ENCODE measurements around the gene HIBCH. TPM values are rescaled to one million over a fixed set of nuclear protein-coding genes. Genes with fewer than 3 reads are reported as not detected.

The HIBCH gene
- total RNA-seq, 2 experiments from 2014 or later: 26.6 to 30.3 TPM

- ChIA-PET CTCF (interaction anchor here (0.6 kb wide), 1 partner anchor 16 kb away, joined by 4 read pairs; no protein-coding TSS in a partner anchor), POLR2A (interaction anchor here (0.7 kb wide), 1 partner anchor 278 kb away, joined by 5 read pairs; no protein-coding TSS in a partner anchor)
These were observed 110.1 kb downstream of the HIBCH start for GRCh38 chr2:190209559-190209958.

DNA sequence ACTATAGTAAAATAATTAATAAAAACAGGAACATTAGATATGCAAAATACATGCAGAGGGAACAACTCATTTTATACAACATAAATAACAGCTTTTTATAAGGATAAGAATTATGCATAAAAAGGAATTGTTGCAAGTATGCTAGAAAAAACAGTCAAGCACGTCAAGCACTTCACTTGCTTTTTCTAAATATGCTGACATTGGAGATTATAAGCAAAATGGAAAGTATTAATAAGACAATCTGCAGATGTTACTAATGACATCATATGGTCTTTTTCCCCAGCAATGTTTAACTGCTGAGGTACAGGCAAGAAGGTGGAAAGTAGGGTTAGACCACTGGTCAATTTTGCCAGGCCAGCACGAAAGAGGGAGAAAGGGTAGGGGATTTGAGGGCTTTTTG lies 111.7 kb downstream of the HIBCH start:
- CTCF ChIA-PET: no interaction called here
- POLR2A ChIA-PET: no interaction called here

DNA sequence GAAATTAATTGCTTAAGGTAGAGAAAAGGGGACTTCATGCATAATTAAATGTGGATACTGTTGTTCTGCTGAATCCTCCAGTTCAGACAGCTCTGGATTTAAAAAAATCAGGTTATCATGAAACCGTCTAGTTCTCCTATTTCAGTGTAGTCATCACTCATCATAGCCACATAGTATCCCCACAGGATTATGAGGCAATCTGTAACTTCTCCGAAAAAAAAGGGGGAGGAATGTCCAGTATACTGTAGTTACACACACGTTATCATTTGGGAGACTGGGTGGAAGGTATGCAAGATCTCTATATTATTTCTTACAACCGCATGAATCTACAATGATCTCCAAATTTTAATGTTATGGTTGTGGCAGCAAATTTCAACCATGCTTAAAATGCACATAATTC lies 114.0 kb downstream of the HIBCH start:
- CTCF ChIA-PET: no interaction called here
- POLR2A ChIA-PET: no interaction called here

DNA sequence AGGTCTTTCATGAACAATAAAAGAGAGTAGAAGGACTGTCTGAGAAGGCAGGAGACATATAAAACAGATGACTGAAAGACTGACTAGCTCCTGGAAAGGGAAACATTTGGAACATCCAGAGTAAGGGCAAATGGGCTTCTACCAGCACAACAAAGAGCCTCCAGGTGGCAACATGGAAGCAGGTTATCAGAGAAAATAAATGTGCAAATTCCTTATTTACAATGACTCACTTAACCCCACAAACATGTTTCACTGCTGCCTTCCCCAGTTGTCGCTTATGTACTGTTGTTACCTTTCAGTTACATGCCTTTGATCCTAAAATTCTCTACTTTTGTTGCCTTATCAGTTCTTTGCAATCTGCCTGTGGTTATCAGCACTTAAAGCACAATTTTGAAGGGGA lies 117.0 kb downstream of the HIBCH start:
- ChIA-PET CTCF (no interaction called here), POLR2A (no interaction called here)

- ChIA-PET CTCF (no interaction called here), POLR2A (no interaction called here)
These were observed 117.6 kb downstream of the HIBCH start for GRCh38 chr2:190202018-190202417.

GRCh38 chr2:190200603-190201002 lies 119.0 kb downstream of the HIBCH start:
- ChIA-PET CTCF (no interaction called here), POLR2A (no interaction called here)

- ChIA-PET CTCF (no interaction called here), POLR2A (no interaction called here)
These were observed 120.1 kb downstream of the HIBCH start for GRCh38 chr2:190199530-190199929.

- CTCF ChIA-PET: interaction anchor here (0.7 kb wide), 1 partner anchor 436 kb away, joined by 4 read pairs; the partner anchor contains the start of gene OSGEPL1
These were observed 120.5 kb downstream of the HIBCH start for GRCh38 chr2:190199109-190199508.

DNA sequence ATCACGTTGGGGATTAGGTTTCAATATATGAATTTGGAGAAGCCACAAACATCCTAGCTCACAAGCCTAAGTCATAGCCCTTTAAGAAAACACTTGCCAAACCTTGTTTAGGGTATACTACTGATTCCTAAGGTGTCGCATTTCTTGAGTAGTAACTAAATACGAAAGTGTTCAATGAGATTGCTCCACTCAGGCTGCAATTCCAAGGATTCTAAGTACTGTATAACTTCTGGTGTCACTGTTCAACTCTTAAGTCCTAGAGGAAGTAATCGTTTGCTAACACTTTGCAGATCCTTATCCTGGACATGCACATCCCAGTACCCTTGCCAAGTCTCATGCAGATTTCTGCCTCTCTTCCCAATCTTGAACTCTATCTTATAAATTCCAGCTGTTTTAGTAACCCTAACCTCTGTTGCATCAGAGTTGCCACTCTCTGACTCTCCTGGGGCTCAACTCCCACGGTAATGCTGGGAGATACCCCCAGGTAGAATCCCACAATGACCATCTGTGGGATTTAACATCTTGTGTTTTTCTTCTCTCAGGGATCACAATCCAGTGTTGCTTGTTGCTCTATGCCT lies 122.4 kb downstream of the HIBCH start:
- CTCF ChIA-PET: no interaction called here
- POLR2A ChIA-PET: no interaction called here

More at GRCh38 chr2:190199109-190199508, 120.5 kb downstream of the HIBCH start:
- POLR2A ChIA-PET: no interaction called here

DNA sequence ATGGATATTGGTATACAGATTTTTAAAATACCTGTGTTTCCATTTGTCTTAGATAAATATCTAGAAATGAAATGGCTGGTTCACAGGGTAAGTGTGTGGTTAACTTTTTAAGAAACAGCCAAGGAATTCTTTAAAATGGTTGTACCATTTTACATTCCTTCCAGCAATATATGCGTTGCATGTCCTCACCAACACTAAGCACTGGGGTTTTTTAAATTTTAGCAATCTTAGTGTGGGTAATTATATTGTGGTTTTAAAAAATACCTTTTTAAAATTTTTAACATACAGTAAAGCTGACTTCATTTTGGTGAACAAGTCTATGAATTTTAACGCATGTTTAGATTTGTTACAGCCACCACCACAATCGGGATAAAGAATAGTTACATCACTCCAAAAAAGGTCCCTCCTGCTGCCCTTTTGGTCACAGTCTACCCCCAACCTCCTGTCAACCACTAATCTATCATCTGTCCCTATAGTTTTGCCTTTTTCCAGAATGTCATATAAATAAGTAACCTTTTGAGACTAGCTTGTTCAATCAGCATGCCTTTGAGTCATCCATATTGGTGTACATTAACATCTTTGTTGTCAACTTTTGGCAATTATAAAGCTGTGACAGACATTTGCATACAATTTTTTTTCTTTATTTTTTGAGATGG lies 129.0 kb downstream of the HIBCH start:
- POLR2A ChIA-PET: no interaction called here
- CTCF ChIA-PET: no interaction called here

DNA sequence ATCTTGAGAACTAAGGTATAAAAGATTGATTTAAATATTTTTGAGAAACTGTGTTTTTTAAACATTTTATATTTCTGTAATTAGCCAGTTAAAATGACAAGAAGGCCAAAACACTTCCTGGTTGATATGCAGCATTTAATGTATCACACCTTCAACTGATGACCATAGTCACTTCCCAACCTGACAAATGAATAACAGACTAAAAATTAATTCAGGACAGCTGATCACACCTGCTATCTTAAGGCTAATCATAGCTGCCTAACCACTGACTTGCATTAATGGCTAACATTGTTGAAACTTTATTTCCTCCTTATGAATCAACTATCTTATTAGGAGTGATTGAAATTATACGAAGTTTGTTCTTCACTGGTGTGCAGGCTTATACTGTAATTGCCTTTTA lies 131.3 kb downstream of the HIBCH start:
- POLR2A ChIA-PET: no interaction called here
- CTCF ChIA-PET: no interaction called here

- POLR2A ChIA-PET: no interaction called here
- CTCF ChIA-PET: no interaction called here
These were observed 133.4 kb downstream of the HIBCH start for GRCh38 chr2:190186238-190186637.

GRCh38 chr2:190185380-190185779 lies 134.2 kb downstream of the HIBCH start:
- ChIA-PET POLR2A (no interaction called here), CTCF (no interaction called here)

DNA sequence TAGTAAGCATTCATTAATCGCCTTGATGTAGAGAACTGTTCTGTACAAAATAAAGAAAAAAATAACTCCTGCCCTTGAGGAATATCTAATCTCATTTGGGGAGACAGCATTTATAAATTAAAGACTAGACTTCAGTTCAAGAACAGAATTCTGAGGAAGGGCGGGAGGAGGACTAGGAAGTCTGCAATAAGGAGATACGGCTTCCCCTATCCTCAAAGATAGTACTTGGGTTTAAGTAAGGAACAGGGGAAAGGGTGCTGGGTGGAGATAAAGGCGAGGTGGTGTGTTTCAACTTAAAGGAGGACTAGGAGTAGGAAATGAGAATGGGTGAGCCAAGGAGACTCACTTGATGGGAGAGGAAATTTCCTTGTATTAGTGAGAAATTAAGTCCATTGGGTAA lies 135.2 kb downstream of the HIBCH start:
- POLR2A ChIA-PET: no interaction called here
- CTCF ChIA-PET: no interaction called here

- CTCF ChIA-PET: no interaction called here
- POLR2A ChIA-PET: no interaction called here
These were observed 136.1 kb downstream of the HIBCH start for GRCh38 chr2:190183539-190183938.

- ChIA-PET CTCF (no interaction called here), POLR2A (no interaction called here)
These were observed 137.5 kb downstream of the HIBCH start for GRCh38 chr2:190182071-190182524.

- CTCF ChIA-PET: no interaction called here
- POLR2A ChIA-PET: no interaction called here
These were observed 138.4 kb downstream of the HIBCH start for GRCh38 chr2:190181123-190181669.

GRCh38 chr2:190180313-190181122 lies 139.1 kb downstream of the HIBCH start:
- CTCF ChIA-PET: interaction anchor here (0.8 kb wide), 1 partner anchor 104 kb away, joined by 3 read pairs; no protein-coding TSS in a partner anchor
- POLR2A ChIA-PET: no interaction called here

- ChIA-PET POLR2A (no interaction called here), CTCF (interaction anchor here (0.8 kb wide), 1 partner anchor 105 kb away, joined by 3 read pairs; no protein-coding TSS in a partner anchor)
These were observed 139.8 kb downstream of the HIBCH start for GRCh38 chr2:190179754-190180312.

DNA sequence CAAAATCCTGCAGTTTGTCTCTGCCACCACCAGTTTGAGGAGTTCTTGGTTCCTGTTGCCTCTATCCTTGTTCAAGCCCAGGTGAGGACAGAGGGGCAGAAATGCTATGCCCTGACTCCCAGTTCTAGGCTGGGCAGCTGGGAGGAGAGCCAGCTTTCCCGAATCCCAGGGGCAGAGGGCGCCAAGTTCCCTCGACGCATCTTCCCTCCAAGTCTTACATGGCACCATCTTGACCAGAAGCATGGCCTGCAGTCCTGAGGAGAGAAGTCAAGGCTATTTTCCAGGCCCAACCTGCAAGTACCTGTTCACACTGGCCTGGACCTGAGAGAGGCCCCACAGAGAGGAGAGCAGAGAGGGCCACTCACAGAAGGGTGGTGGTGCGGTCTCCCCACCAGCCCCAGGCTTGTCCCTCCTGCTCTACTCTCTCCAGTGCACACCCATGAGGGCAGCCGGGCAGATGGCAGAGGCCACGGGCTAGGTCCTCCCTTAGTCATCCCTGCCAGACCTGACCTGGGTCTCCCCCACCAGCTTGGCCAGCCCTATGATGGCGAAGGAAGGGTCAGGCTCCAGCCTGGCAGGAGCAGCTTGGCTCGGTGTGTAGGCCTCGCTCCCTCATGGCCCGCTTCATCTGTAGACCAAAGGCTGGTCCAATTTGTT lies 141.4 kb downstream of the HIBCH start:
- ChIA-PET CTCF (no interaction called here), POLR2A (no interaction called here)
